Gastrocnemius medialis (tissue), 4 donors: ENCODE measurements around the gene ASIC2.

ENCODE experiments used
- POLR2A ChIP-seq, 2 donors: fragments of 450-650 bp; IDR thresholded peaks; one replicate each; pipeline ENCODE4 v1.6.1; 2017; ENCODE audit warnings: antibody characterized with exemption in 2 of 2, mild to moderate bottlenecking in 2 of 2, moderate library complexity in 2 of 2
- TF ChIP-seq, protein P1 (sequence below), 5 experiments: fragments of 450-650 bp in 3 of 5; fragments of 200-600 bp in 2 of 5; sonication (generic) in 2 of 5; IDR thresholded peaks in 4 of 5; conservative IDR thresholded peaks in 1 of 5; 1 replicate in 4 of 5; 2 replicates in 1 of 5; pipeline ENCODE4 v1.5.1; 2016 to 2019; ENCODE audit warnings: antibody characterized with exemption in 5 of 5, mild to moderate bottlenecking in 3 of 5, moderate library complexity in 3 of 5

DNA sequence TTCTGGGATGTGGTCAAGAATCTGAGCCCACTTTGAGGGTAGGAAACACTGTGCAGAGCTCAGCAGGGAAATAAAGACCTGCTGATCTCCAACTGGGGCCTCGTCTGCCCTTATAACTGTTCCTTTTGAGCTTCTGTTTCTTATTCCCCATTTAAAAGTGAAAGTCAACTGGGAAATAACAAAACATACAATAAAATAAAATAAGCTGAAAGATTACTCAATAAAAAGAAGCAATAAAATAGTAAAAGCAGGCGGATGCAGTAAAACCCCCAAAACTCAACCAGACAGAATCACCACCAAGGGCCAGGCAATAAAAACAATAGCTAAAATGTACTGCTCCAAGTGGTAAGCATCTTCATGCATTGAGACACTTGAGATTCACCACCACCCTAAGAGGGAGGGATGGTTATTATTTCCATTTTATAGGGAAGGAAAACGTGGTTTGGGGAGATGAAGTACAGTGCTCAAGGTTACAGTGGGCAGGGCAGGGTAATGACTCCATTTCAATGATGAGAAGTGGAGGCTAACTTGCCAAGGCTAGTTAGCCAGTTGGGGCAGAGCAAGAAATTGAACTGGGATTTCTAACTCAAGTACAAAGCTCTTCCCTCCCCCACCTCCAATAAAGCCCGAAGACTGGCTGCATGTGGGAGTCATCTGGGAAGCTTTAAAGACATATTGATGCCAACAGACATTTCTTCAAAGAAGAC lies 307.9 kb downstream of the ASIC2 start:
- no peak for TF ChIP-seq POLR2A (IDR thresholded peaks at IDR 0.05)
- TF ChIP-seq, protein P1, sequence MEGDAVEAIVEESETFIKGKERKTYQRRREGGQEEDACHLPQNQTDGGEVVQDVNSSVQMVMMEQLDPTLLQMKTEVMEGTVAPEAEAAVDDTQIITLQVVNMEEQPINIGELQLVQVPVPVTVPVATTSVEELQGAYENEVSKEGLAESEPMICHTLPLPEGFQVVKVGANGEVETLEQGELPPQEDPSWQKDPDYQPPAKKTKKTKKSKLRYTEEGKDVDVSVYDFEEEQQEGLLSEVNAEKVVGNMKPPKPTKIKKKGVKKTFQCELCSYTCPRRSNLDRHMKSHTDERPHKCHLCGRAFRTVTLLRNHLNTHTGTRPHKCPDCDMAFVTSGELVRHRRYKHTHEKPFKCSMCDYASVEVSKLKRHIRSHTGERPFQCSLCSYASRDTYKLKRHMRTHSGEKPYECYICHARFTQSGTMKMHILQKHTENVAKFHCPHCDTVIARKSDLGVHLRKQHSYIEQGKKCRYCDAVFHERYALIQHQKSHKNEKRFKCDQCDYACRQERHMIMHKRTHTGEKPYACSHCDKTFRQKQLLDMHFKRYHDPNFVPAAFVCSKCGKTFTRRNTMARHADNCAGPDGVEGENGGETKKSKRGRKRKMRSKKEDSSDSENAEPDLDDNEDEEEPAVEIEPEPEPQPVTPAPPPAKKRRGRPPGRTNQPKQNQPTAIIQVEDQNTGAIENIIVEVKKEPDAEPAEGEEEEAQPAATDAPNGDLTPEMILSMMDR (IDR thresholded peaks at IDR 0.05 in 4 of 5, conservative IDR thresholded peaks at IDR 0.05 in 1 of 5): no peak
